HG03565 (cell line): ENCODE results near the gene KIF21B.

ENCODE experiments used
- ATAC-seq: cut with Tn5 transposase; IDR thresholded peaks from one replicate; pipeline ENCODE4 v1.9.1; 2021; ENCODE audit warnings: mild to moderate bottlenecking, moderate library complexity; ENCODE audit not compliant: unreplicated experiment

The KIF21B gene

GRCh38 chr1:201020040-201020591 is 3.4 kb downstream of the KIF21B start:
- ATAC-seq: no peak

DNA sequence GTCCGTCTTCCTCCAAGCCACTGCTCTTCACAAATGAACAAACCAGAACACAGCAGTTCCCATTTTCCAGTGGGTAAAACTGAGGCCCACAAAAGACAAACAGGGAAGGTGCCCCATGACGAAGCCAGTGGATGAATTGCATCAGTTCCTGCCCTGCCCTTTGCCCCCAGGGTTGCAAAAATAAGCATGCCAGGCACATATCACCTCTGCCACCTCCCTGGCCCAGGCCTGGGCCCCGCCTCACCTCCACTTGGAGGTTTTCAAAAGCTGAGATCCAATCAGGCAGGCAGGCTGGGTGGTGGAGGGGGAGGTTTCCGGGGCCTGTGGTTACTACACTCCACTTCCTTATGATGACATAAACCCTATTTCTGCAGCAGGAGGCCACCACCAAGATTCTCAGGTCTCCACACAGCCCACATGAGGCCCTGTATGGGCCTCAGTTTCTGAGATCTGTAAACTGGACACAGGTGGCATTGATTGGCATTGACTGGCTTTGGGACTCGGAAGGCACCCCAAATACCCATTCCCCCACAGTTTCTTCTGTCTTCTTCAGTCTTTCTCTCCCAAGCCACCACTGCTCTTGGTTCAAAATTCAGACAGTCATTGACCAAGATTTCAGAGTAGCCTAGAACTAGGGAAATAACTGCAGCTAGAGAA is 4.1 kb downstream of the KIF21B start:
- ATAC-seq: peak; percentile 54

DNA sequence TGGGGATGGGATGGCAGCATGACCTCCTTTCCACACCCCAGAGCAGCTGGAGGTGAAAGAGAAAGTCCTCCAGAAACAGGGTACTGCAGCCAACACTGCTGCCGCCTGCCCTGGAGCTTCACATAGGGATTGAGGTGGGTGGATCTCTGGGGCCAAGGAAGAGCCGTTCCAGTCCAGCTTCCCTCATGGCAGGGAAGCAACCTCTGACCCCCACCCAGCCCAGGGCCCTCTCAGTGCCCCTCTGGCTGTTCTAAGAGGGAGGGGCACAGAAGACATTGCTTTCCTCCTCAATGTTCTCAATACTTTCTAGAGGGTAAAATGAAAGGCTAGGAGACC is 5.7 kb downstream of the KIF21B start:
- no peak for ATAC-seq

- ATAC-seq: no peak
Measured at GRCh38 chr1:201016943-201017827, 6.3 kb downstream of the KIF21B start.

DNA sequence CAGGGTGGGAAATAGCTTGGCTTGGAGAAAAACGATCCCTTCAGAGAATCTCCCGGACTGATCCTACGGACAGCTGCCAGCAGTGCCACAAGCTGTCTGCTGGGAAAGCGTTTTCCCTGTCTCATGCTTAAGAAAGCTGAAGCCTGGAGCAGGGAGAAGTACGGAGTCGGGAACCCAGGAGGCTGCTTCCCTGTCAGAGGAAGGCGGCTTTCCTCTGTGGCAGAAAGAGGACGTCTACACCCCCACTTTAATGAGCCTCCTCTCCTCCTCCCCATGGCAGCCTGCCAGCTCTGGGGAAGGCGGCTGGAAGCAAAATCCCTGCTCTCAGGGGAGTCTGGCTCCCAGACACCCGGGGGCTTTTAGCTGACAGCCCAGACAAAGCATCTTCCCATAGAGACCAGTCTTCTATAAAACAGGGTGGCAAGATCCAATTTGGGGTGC is 7.3 kb downstream of the KIF21B start:
- ATAC-seq: no peak

- no peak for ATAC-seq
Measured at GRCh38 chr1:201015551-201016091, 7.9 kb downstream of the KIF21B start.

DNA sequence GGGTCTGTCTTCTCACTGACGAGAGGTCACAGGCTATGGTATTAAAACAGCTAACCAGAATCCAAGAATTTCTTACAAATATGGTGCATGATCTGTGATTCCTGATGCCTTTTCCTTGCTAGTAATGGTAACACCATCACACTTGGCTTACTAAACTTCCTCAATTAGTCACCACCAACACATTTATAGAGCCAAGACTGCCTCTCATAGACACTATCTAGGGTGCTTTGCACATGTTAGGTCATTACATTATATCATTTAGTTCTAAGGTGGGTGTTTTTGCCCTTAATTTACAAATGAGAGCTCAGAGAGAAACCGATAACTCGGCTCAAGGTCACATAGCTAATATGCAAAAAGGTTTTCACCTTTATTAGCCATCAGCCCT is 8.7 kb downstream of the KIF21B start:
- ATAC-seq: no peak

GRCh38 chr1:201013991-201014815 is 9.3 kb downstream of the KIF21B start:
- no peak for ATAC-seq

- ATAC-seq: no peak
Measured at GRCh38 chr1:201013031-201013485, 10.5 kb downstream of the KIF21B start.

- no peak for ATAC-seq
Measured at GRCh38 chr1:201011616-201012015, 11.9 kb downstream of the KIF21B start.

- no peak for ATAC-seq
Measured at GRCh38 chr1:201009962-201010645, 13.4 kb downstream of the KIF21B start.

GRCh38 chr1:201008666-201009360 is 14.7 kb downstream of the KIF21B start:
- ATAC-seq: no peak

GRCh38 chr1:201007481-201007880 is 16.0 kb downstream of the KIF21B start:
- ATAC-seq: no peak

DNA sequence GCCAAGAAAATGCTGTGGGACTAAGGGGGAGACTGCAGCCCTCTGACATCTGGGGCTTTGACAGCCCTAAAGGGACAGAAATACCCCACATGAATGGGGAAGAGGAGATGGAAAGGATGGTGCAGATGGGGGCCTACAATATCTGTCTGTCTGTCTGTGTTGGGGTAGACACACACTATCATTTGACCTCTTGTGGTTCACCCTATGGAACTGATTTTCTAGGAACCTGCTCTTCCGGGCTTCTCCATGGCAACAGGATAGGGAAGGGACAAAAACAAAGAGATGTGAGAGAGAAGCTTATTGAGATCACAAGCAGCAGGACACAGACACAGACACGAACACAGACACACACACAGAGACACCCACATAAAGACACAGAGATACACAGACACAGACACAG is 17.1 kb downstream of the KIF21B start:
- ATAC-seq: no peak

DNA sequence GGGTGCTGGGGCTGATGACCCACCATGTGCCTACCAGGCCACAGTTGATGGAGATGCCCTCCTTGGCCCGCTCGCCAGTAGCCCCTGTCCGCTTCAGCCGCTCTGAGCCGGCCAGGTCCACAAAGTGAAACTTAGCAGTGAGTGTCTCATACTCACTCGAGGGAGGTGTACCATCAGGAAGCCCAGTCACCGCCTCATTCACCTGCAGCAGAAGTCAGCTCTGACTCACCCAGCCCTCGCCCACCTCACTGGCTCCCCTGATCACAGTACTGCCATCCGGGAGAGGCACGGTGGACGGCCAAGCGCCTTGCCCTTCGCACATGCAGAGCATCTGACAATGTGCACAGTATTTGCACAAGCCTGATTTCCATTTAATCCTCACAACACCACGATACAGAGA is 18.8 kb downstream of the KIF21B start:
- no peak for ATAC-seq

- no peak for ATAC-seq
Measured at GRCh38 chr1:201004154-201004553, 19.4 kb downstream of the KIF21B start.

DNA sequence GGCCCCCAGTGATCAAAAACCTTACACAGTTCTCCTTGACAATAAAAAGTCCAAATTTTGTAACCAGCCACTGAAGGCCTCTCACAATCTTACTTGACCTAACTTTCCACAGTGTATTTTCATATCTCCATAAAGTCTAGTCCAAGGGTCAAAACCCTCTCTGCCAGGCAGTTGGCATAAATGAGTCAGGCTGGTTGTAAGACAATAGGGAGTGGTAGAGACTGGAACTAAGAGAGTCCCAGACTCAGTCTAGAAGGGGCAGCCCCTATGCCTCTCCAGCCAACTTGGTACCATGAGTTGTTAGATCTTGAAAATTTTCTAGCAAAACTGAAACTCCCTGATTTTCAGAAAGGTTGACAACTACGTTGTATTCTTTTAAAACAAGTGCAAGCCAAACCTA is 21.0 kb downstream of the KIF21B start:
- ATAC-seq: no peak

GRCh38 chr1:201001962-201002361 is 21.6 kb downstream of the KIF21B start:
- ATAC-seq: no peak

- no peak for ATAC-seq
Measured at GRCh38 chr1:201000391-201000790, 23.1 kb downstream of the KIF21B start.

- no peak for ATAC-seq
Measured at GRCh38 chr1:200999667-201000066, 23.8 kb downstream of the KIF21B start.
